Keratinocyte (primary cell): ENCODE measurements around the gene FGF11. TPM values are rescaled to one million over a fixed set of nuclear protein-coding genes. Genes with fewer than 3 reads are reported as not detected.

Experiments
- DNase-seq: peaks from one replicate; pipeline ENCODE4 v3.0.0-alpha.2; 2011; ENCODE audit warnings: low read depth, missing footprints, low spot score
- FAIRE-seq: peaks from 2 replicates; lab custom pipeline; 2011; peaks lifted over from hg19 to GRCh38; lab: Jason Lieb, UNC
- H2AFZ ChIP-seq: 2 replicates; pipeline ENCODE4 v1.6.0; 2012; ENCODE audit warnings: low read length, control low read depth, inconsistent platforms; ENCODE audit not compliant: control insufficient read depth
- H3K27ac ChIP-seq: 2 replicates; pipeline ENCODE4 v1.5.1; 2011; ENCODE audit warnings: low read length; ENCODE audit not compliant: control insufficient read depth, insufficient read depth
- H3K27me3 ChIP-seq: 3 replicates; pipeline ENCODE4 v1.6.0; 2011; ENCODE audit warnings: low read length; ENCODE audit not compliant: control insufficient read depth, insufficient read depth; ENCODE audit errors: extremely low read depth
- H3K36me3 ChIP-seq, 2 experiments: 2 replicates in 1 of 2; 3 replicates in 1 of 2; pipeline ENCODE4 v1.5.1; 2011; ENCODE audit warnings: low read length in 2 of 2, mild to moderate bottlenecking in 1 of 2; ENCODE audit not compliant: control insufficient read depth in 2 of 2, insufficient read depth in 2 of 2; ENCODE audit errors: extremely low read depth in 1 of 2
- H3K4me1 ChIP-seq: 3 replicates; pipeline ENCODE4 v1.5.1; 2011; ENCODE audit warnings: low read length; ENCODE audit not compliant: control insufficient read depth, insufficient read depth; ENCODE audit errors: extremely low read depth
- H3K4me2 ChIP-seq: 3 replicates; pipeline ENCODE4 v1.6.0; 2011; ENCODE audit warnings: low read depth, low read length; ENCODE audit not compliant: control insufficient read depth, insufficient read depth; ENCODE audit errors: extremely low read depth
- H3K4me3 ChIP-seq, 3 experiments: fragments of 200-600 bp in 1 of 3; sonication (generic) in 1 of 3; 2 replicates in 2 of 3; 3 replicates in 1 of 3; pipeline ENCODE4 v1.5.1; 2011 to 2016; ENCODE audit warnings: low read length in 3 of 3, mild to moderate bottlenecking in 3 of 3, control low read depth in 2 of 3, inconsistent platforms in 1 of 3, low read depth in 1 of 3, mixed read lengths in 1 of 3, mixed run types in 1 of 3, moderate library complexity in 1 of 3; ENCODE audit not compliant: control insufficient read depth in 2 of 3, insufficient read depth in 2 of 3; ENCODE audit errors: extremely low read depth in 1 of 3
- H3K79me2 ChIP-seq: 2 replicates; pipeline ENCODE4 v1.6.0; 2012; ENCODE audit warnings: low read length; ENCODE audit not compliant: control insufficient read depth, insufficient read depth
- H3K9ac ChIP-seq: 3 replicates; pipeline ENCODE4 v1.6.0; 2011; ENCODE audit warnings: low read length; ENCODE audit not compliant: control insufficient read depth, insufficient read depth; ENCODE audit errors: extremely low read depth
- H3K9me1 ChIP-seq: 3 replicates; pipeline ENCODE4 v1.6.0; 2011; ENCODE audit warnings: low read length; ENCODE audit not compliant: control insufficient read depth, insufficient read depth; ENCODE audit errors: extremely low read depth
- H3K9me3 ChIP-seq: 2 replicates; pipeline ENCODE4 v1.5.1; 2012; ENCODE audit warnings: low read depth, low read length; ENCODE audit not compliant: control insufficient read depth
- H4K20me1 ChIP-seq: 3 replicates; pipeline ENCODE4 v1.6.0; 2011; ENCODE audit warnings: low read length; ENCODE audit not compliant: control insufficient read depth, insufficient read depth; ENCODE audit errors: extremely low read depth
- EZH2 ChIP-seq: IDR thresholded peaks from one replicate; pipeline ENCODE4 v1.6.1; 2012; ENCODE audit warnings: inconsistent platforms, mild to moderate bottlenecking, low read length, moderate library complexity
- dilution Hi-C: fragments of 300-500 bp; cut with MboI; formaldehyde crosslinking; loops from one replicate; pipeline ENCODE4 v1.7.0; 2020; ENCODE audit warnings: low sequenced_read_pairs; ENCODE audit not compliant: extremely low pct_ligation_motif_present
- polyA plus RNA-seq, 5 experiments: library from polyadenylated mRNA; depleted of rRNA in 3 of 5; stranded (reverse) in 3 of 5; stranded (forward) in 1 of 5; unstranded in 1 of 5; fragments of >200 nt; gene quantifications; 1 replicate in 1 of 5; 2 replicates in 3 of 5; 3 replicates in 1 of 5; pipeline versions ENCODE4 v1.2.1 to v1.2.3, GENCODE V29; 2011 to 2012; ENCODE audit warnings: missing spikeins in 2 of 5, low read depth in 1 of 5, low replicate concordance in 1 of 5
- TF ChIP-seq, protein P1 (sequence below), 3 experiments: IDR thresholded peaks in 1 of 3; conservative IDR thresholded peaks in 1 of 3; optimal IDR thresholded peaks in 1 of 3; 2 replicates in 2 of 3; 3 replicates in 1 of 3; pipeline versions ENCODE3 to v1.5.1; 2011; ENCODE audit warnings: low read length in 3 of 3, mild to moderate bottlenecking in 3 of 3, moderate library complexity in 2 of 3, control low read depth in 1 of 3, inconsistent platforms in 1 of 3; ENCODE audit not compliant: insufficient read depth in 2 of 3; ENCODE audit errors: extremely low read depth in 1 of 3

The FGF11 gene
- polyA plus RNA-seq, 1 donor (not counting 4 experiments of a cell fraction or from before 2014, with no cell fraction given): 30.4 TPM

DNA sequence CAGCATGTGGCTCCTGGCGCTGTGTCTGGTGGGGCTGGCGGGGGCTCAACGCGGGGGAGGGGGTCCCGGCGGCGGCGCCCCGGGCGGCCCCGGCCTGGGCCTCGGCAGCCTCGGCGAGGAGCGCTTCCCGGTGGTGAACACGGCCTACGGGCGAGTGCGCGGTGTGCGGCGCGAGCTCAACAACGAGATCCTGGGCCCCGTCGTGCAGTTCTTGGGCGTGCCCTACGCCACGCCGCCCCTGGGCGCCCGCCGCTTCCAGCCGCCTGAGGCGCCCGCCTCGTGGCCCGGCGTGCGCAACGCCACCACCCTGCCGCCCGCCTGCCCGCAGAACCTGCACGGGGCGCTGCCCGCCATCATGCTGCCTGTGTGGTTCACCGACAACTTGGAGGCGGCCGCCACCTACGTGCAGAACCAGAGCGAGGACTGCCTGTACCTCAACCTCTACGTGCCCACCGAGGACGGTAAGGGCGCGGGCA is 31.0 kb upstream of the FGF11 start:
- Histone ChIP-seq H3K79me2 (peaks cover under 1% of the 10 kb centered on the region), H2AFZ (no peak overlapping the region), H3K27ac (no peak overlapping the region), H3K36me3 (peaks cover 0 to 4% of the 10 kb centered on the region in 2 experiments), H3K9me3 (no peaks in the 10 kb centered on the region), H3K4me1 (peaks cover 12% of the 10 kb centered on the region), H3K4me2 (no peak overlapping the region), H3K27me3 (no peaks in the 10 kb centered on the region), H4K20me1 (no peaks in the 10 kb centered on the region), H3K9me1 (no peaks in the 10 kb centered on the region), H3K4me3 (no peak overlapping the region), H3K9ac (no peak overlapping the region)
- DNase-seq (no peak), FAIRE-seq (no peak)
- dilution Hi-C loops: no loop called here
- no peak for TF ChIP-seq EZH2
- TF ChIP-seq, protein P1, sequence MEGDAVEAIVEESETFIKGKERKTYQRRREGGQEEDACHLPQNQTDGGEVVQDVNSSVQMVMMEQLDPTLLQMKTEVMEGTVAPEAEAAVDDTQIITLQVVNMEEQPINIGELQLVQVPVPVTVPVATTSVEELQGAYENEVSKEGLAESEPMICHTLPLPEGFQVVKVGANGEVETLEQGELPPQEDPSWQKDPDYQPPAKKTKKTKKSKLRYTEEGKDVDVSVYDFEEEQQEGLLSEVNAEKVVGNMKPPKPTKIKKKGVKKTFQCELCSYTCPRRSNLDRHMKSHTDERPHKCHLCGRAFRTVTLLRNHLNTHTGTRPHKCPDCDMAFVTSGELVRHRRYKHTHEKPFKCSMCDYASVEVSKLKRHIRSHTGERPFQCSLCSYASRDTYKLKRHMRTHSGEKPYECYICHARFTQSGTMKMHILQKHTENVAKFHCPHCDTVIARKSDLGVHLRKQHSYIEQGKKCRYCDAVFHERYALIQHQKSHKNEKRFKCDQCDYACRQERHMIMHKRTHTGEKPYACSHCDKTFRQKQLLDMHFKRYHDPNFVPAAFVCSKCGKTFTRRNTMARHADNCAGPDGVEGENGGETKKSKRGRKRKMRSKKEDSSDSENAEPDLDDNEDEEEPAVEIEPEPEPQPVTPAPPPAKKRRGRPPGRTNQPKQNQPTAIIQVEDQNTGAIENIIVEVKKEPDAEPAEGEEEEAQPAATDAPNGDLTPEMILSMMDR (optimal IDR thresholded peaks at IDR 0.05 in 1 of 3, IDR thresholded peaks at IDR 0.05 in 1 of 3, conservative IDR thresholded peaks at IDR 0.05 in 1 of 3; ENCODE audit: extremely low read depth in 1 of 3, insufficient read depth in 2 of 3, low read length in 3 of 3): no peak

DNA sequence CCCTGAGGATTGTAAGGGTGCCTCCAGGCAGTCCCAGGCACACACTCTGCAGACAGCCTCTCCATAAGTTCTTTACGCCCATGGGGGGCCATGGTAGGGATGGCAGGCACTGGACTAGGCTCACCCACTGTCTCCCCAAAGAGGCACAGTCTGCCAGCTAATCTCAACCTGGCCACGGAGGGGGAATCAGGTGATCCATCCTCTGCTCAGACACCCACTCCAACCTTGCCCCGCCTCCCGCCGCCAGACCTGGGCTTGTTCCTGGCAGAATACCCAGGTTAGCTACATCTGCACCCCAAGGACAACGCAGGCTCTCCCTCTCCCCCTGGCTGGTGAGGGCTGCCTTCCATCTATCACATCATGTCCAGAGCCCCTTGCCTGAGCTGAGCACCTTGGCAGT is 30.4 kb upstream of the FGF11 start:
- Histone ChIP-seq H3K4me1 (peaks cover 16% of the 10 kb centered on the region), H3K9ac (no peak overlapping the region), H3K27me3 (no peaks in the 10 kb centered on the region), H3K9me1 (no peaks in the 10 kb centered on the region), H3K36me3 (peaks cover 0 to 4% of the 10 kb centered on the region in 2 experiments), H3K27ac (no peak overlapping the region), H3K9me3 (no peaks in the 10 kb centered on the region), H2AFZ (no peak overlapping the region), H3K79me2 (no peaks in the 10 kb centered on the region), H3K4me2 (no peak overlapping the region), H3K4me3 (no peak overlapping the region), H4K20me1 (no peaks in the 10 kb centered on the region)
- dilution Hi-C loops: no loop called here
- no peak for DNase-seq
- FAIRE-seq: no peak
- TF ChIP-seq, protein P1 (optimal IDR thresholded peaks at IDR 0.05 in 1 of 3, IDR thresholded peaks at IDR 0.05 in 1 of 3, conservative IDR thresholded peaks at IDR 0.05 in 1 of 3; ENCODE audit: extremely low read depth in 1 of 3, insufficient read depth in 2 of 3, low read length in 3 of 3): no peak
- TF ChIP-seq EZH2: no peak
